ENCODE results near the gene HERC5.

Gene HERC5

GRCh38 chr4:88516746-88517145 is 59.8 kb downstream of the HERC5 start:
- TF ChIP-seq ZNF70 (CRISPR knock-in tag; IDR thresholded peaks at IDR 0.05) (no peak), ESRRG (CRISPR knock-in tag; IDR thresholded peaks at IDR 0.05) (no peak), CREB5 (CRISPR knock-in tag; IDR thresholded peaks at IDR 0.05; ENCODE audit: low read depth) (no peak), ARNTL (CRISPR knock-in tag; IDR thresholded peaks at IDR 0.05; ENCODE audit: borderline replicate concordance, low read depth) (no peak), RARB (CRISPR knock-in tag; IDR thresholded peaks at IDR 0.05) (no peak), PATZ1 (CRISPR knock-in tag; IDR thresholded peaks at IDR 0.05; ENCODE audit: borderline replicate concordance) (no peak), ISL1 (CRISPR knock-in tag; IDR thresholded peaks at IDR 0.05) (no peak), ZFP3 (CRISPR knock-in tag; IDR thresholded peaks at IDR 0.05) (no peak), GLIS3 (CRISPR knock-in tag; IDR thresholded peaks at IDR 0.05) (no peak), TCF4 (CRISPR knock-in tag; IDR thresholded peaks at IDR 0.05; ENCODE audit: borderline replicate concordance) (no peak), POU6F1 (CRISPR knock-in tag; IDR thresholded peaks at IDR 0.05; ENCODE audit: borderline replicate concordance, low read depth) (no peak), ZNF8 (CRISPR knock-in tag; IDR thresholded peaks at IDR 0.05) (no peak), TOX (CRISPR knock-in tag; IDR thresholded peaks at IDR 0.05; ENCODE audit: borderline replicate concordance) (no peak)
- ATAC-seq: no peak

- ATAC-seq: no peak
- TF ChIP-seq TOX (CRISPR knock-in tag; IDR thresholded peaks at IDR 0.05; ENCODE audit: borderline replicate concordance) (no peak), TCF4 (CRISPR knock-in tag; IDR thresholded peaks at IDR 0.05; ENCODE audit: borderline replicate concordance) (no peak), ISL1 (CRISPR knock-in tag; IDR thresholded peaks at IDR 0.05) (no peak), ZFP3 (CRISPR knock-in tag; IDR thresholded peaks at IDR 0.05) (no peak), BACH2 (CRISPR knock-in tag; IDR thresholded peaks at IDR 0.05; ENCODE audit: borderline replicate concordance) (no peak), CSDC2 (CRISPR knock-in tag; IDR thresholded peaks at IDR 0.05) (no peak), GLIS3 (CRISPR knock-in tag; IDR thresholded peaks at IDR 0.05) (no peak), ARNTL (CRISPR knock-in tag; IDR thresholded peaks at IDR 0.05; ENCODE audit: borderline replicate concordance, low read depth) (no peak), TSHZ2 (CRISPR knock-in tag; IDR thresholded peaks at IDR 0.05) (no peak), ZNF70 (CRISPR knock-in tag; IDR thresholded peaks at IDR 0.05) (no peak), PATZ1 (CRISPR knock-in tag; IDR thresholded peaks at IDR 0.05; ENCODE audit: borderline replicate concordance) (no peak), ESRRG (CRISPR knock-in tag; IDR thresholded peaks at IDR 0.05) (no peak), CSRNP3 (CRISPR knock-in tag; IDR thresholded peaks at IDR 0.05) (no peak)
These were observed 60.9 kb downstream of the HERC5 start for GRCh38 chr4:88517825-88518224.

GRCh38 chr4:88518911-88519310 is 62.0 kb downstream of the HERC5 start:
- ATAC-seq: no peak

More at GRCh38 chr4:88518911-88519310, 62.0 kb downstream of the HERC5 start:
- TF ChIP-seq PATZ1 (CRISPR knock-in tag; IDR thresholded peaks at IDR 0.05; ENCODE audit: borderline replicate concordance) (no peak), GLIS3 (CRISPR knock-in tag; IDR thresholded peaks at IDR 0.05) (no peak)
